GM18517 (cell line): Measurements from ENCODE around the gene SOX12.

Experiments
- ATAC-seq: cut with Tn5 transposase; IDR thresholded peaks from one replicate; pipeline ENCODE4 v1.9.1; 2021; ENCODE audit warnings: mild to moderate bottlenecking, moderate library complexity; ENCODE audit not compliant: unreplicated experiment

The SOX12 gene

GRCh38 chr20:301886-302848 lies 23.2 kb upstream of the SOX12 start:
- ATAC-seq: no peak

GRCh38 chr20:305745-306144 lies 19.6 kb upstream of the SOX12 start:
- no peak for ATAC-seq

- ATAC-seq: no peak
Observed at GRCh38 chr20:308427-309038, 16.8 kb upstream of the SOX12 start.

- ATAC-seq: no peak
Observed at GRCh38 chr20:309306-309840, 16.0 kb upstream of the SOX12 start.

- peak; percentile 95 for ATAC-seq
Observed at GRCh38 chr20:309841-310644, 15.3 kb upstream of the SOX12 start.

GRCh38 chr20:310645-311044 lies 14.7 kb upstream of the SOX12 start:
- no peak for ATAC-seq

- ATAC-seq: no peak
Observed at GRCh38 chr20:311609-312008, 13.7 kb upstream of the SOX12 start.

GRCh38 chr20:312067-312466 lies 13.3 kb upstream of the SOX12 start:
- no peak for ATAC-seq

GRCh38 chr20:312866-313265 lies 12.5 kb upstream of the SOX12 start:
- no peak for ATAC-seq

- no peak for ATAC-seq
Observed at GRCh38 chr20:313402-313801, 11.9 kb upstream of the SOX12 start.

- ATAC-seq: no peak
Observed at GRCh38 chr20:313948-314347, 11.4 kb upstream of the SOX12 start.

GRCh38 chr20:316316-317068 lies 8.9 kb upstream of the SOX12 start:
- ATAC-seq: no peak

GRCh38 chr20:324177-325044 lies 941 bp upstream of the SOX12 start:
- ATAC-seq: peak; percentile 55

GRCh38 chr20:325889-326644 lies 715 bp downstream of the SOX12 start:
- no peak for ATAC-seq

- ATAC-seq: no peak
Observed at GRCh38 chr20:326645-327185, 1.4 kb downstream of the SOX12 start.

- ATAC-seq: no peak
Observed at GRCh38 chr20:327186-328026, 2.1 kb downstream of the SOX12 start.
